M059J (cell line): ENCODE data around the gene HYAL2. TPM values are rescaled to one million over a fixed set of nuclear protein-coding genes. Genes with fewer than 3 reads are reported as not detected.
"Not testable (repeated sequence)": the region's sequence is repeated elsewhere in the genome, so short reads cannot be mapped to it uniquely, and the experiment has no call there.

Source experiments
- DNase-seq: peaks from one replicate; pipeline ENCODE4 v3.0.0-alpha.2; 2012; ENCODE audit warnings: low read depth
- total RNA-seq: library from RNA; depleted of rRNA; stranded (reverse); fragments of >200 nt; shearing (Covaris generic); gene quantifications from 2 replicates; pipeline ENCODE4 v1.2.3, GENCODE V29; 2014

HYAL2 gene
- total RNA-seq, 1 experiment from 2014 or later, result 48.2 TPM

DNA sequence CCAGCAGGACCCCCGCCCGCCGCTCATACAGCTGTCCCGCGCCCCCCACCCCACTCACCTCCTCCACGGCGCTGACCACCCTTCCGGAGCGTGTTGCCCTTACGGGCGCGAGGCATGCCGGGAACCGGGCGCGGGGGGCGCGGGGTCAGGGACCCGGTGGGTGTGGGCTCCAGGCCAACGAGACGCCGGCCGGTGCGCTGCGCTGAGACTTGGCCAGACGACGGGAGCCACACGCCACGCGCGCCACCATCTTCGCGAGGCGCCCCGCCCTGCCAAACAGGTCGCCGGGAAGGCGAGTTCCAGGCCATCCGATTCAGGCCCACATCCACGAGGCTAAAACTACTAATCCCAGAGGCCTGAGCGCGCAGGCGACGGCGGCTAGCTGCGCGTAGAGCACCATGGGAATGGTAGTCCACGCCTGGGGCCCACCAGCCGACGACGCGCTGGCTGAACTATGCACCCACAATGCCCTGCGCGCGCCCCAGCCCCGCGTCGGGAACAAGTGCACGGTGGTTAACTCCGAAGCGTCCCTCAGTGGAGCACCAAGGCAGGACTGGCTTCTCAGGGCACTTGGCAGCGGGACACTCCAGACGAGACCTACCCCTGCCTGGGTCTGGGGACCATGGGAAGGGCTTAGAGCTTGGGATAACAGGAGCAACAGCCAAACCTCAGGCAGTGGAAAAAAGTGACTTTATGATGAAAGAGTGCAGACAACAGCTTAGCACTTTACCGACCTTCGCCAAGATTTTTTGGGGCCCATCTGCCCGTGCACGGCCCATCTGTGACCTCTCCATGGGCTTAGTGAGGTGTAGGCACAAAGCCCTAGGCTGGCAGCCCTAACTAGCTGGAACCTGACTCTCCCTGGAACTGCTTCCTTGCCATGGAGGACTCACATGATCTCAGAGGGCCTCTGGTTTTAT, 30.1 kb downstream of the HYAL2 start, which contains the start of gene IFRD2:
IFRD2 (minus strand) TSS at position 271 of the 920 bp plus-strand sequence; CDS start at position 116, 155 bp downstream.
- peak; percentile 95 for DNase-seq

DNA sequence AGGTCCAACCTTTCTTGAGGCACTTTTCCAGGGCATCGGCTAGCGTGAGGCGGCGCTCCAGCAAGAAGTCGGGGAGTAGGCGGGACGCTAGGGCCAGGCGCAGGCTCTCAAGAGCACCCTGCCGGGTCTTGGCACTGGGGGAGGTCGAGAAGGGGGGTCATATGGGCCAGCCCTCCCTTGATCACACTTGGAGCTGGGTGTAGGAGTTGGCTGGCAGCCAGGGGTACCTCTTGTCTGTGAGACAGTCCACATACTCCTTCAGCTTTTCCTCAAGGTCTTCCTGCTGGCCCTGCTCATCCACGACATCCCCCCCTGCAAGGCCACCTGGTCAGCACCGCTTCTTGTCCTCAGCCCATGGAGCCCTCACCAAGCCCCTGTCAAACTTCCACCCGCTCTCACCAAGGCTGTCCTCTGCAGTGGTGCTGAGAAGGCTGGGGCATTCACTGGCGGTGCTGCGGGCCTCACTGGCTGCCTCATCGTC, 32.3 kb downstream of the HYAL2 start:
- no peak for DNase-seq

DNA sequence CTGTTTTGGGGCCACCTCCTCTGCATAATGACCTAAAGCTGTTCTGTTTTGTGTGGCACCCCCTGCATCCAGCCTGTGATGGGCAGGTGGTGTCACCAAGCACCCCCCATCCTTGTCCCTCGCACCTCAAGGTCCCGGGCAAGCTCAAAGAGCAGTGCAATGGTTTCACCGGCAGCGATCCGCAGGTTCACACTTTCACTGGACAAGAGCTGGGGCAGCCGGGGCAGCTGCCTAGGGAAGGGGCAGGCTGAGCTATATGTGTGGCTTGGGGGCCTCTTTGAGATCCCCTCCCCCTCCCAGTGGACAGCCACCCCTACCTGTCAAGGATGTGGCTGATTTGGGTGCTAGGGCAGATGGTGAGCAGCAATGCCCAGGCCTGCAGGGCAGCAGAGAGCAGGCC, 33.4 kb downstream of the HYAL2 start:
- no peak for DNase-seq

DNA sequence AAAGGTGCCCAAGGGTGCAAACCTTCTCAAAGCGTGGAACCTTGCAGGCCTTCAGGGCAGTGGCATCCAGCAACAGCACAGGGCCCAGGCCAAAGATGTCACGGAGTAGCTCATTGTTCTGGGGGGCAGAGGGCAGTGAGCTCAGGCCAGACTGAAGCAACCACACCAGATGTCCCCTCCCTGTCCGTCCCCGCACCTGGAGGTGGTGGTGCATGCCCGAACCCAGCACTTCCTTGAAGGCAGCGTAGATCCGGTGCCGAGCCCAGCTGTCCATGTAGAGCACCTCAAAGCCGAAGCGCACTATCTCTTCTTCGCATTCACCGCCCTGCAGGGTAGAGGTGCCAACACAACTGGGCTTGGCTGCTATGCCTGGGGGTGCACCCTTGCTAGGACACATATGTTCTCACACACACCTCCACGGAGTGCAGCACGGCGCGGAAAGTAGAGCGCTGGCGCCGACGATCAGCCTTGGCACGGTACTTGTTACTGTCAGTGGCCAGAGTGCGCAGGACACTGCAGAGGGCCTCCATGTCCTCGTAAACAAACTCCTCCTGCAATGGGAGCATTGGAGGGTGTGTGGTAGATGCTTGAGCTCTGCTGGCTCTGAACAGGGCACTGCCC, 34.0 kb downstream of the HYAL2 start:
- no peak for DNase-seq

DNA sequence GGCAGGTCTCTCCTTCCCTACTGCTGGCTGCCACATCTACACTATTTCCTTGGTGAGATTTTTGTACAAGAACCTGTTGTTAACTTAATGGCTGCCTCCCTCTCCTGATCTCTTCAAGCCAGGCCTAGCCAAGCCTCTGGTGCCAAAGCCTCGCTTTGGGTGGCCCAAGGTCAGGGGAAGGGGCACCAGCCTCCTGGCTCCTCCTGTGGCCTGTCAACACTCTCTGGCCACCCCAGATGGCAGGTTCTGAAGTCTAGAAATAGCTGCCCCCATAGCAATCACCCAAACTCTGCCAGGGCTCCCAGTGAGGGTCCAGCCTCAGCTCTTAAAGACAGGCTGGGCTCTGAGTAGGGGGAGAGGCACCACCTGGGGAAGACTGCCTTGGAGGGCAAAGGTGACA, 35.3 kb downstream of the HYAL2 start:
- DNase-seq, result no peak

DNA sequence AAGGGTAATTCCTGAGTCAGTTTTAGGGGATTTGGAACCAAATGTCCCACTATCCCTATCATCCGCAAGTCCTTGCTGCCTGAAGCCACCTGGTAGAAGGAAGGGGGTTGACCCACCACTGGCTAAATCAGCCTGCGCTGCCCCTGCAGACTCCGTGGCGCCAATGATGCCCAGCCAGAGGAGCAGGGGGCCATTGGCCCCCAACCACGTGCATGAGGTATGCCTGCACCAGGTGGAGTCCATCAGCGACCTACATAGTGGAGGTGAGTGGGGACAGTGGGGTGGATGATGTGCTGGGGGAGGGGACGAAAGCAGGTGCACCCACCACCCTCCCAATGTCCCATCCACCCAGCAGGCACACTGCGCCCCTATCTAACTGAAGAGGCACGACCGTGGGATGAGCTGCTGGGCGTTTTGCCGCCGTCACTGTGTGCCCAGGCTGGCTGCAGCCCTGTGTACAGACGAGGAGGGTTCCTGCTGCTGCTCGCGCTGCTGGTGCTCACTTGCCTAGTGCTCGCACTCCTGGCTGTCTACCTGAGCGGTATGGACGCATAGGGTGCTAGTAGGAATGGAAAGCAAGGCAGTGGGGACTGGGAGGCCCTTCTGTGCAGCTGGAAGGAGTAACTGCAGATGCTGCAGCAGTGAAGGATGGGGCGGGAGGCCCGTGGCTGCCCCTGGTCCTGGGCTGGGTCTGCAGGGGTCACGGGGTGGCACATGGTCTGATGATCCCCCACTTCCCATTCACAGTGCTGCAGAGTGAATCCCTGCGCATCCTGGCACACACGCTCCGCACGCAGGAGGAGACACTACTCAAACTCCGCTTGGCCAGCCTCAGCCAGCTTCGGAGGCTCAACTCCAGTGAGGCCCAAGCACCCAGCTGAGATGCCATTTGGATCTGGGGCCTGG, 36.0 kb downstream of the HYAL2 start:
- no peak for DNase-seq

DNA sequence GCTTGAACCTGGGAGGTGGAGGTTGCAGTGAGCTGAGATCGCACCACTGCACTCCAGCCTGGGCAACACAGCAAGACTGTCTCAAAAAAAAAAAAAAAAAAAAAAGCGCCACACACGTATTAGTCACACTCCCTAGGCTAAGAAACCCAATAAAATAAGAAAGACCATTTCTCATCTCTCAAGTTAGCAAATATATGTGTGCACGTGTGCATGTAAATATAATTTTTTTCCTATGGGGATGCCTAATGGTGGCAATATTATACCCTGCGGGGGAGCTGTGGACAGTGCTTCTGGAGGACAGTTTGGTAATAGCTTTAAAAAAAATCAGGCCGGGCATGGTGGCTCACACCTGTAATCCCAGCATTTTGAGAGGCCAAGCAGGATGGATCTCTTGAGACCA, 38.4 kb downstream of the HYAL2 start:
- DNase-seq, result not testable (repeated sequence)

DNA sequence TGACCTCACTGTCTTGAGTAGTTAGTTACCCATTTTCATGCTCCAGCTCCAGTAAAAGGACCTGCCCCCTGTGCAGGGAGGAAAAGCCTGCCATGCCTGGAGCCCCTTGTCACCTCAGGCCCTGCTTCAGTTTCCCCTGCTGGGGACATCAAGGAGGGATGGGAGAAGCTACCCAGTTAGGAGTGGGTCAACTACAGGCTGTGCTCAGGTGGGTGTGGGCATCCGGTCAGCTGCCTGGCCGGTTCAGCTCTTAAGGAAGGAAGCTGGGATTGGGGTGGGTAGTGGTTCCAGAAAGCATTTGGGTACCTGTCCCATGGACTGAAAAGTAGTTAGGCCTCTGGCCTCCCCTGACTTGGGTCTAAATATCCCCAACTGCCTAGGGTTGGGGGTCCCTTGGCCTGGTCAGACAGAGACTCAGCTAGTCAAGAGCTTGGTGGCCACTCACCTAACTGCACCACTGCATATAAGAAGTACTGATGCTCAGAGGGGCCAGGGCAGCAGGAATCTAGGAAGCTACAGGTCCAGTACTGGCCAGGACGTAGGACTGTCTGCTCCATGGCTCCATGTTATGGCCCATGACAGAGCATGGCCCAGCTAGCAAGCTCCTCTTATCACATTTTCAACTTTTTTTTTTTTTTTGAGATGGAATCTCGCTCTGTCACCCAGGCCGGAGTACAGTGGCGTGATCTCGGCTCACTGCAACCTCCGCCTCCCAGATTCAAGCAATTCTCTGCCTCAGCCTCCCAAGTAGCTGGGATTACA, 43.1 kb downstream of the HYAL2 start:
- no peak for DNase-seq

DNA sequence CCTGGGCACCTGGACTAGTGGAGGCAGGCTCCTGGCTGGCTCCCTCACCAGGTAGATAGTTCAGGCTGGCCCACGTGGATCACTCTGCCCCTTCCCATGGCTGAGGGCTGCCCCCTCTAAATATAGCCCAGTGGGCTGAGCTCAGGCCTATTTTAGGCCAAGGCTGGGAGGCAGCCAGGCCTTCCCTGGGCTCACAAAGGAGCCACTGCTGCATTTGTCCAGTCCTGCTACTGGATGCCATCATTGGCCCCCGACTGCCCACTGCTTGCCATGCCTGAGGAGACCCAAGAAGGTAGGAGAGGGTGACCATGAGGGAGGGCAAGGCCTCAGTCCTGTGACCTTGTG, 43.7 kb downstream of the HYAL2 start, which contains the start of gene LSMEM2:
LSMEM2 (plus strand) TSS at position 208 of the 345 bp plus-strand sequence; CDS start at position 235, 27 bp downstream.
- no peak for DNase-seq

DNA sequence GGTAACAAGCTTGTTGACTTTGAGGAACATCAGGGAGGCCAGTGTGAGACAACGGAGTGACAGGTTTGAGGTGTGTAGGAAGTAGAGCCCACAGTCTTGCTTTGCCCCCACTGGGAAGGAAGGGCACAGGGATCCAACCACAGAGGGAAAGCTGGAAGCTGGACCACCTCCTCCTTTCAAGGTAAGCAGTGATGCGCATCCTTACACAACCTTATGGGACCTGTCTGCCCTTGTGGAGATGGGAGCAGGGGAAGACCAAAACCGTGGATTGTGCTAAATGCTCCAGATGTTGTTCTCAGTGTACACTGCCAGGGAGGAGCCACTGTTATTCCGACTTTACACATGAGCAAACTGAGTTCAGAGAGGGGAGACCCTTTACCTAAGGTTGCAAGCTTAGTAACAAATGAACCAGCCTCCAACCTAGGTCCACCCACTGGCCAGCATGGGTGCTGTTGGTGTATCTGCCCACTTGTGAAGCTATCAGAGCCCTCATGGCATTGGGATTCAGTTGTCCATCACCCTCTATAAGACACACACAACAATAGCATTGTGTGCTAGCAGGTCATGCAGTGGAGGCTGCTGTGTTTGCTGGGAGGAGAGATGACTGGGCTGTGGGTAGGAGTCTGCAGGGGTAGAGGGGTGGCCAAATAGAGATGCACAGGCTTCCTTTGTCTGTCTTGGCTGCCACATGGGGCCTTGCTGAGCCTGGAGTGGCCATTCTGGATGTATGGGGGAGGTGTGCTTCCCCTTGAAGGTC, 44.2 kb downstream of the HYAL2 start:
- DNase-seq, result no peak

DNA sequence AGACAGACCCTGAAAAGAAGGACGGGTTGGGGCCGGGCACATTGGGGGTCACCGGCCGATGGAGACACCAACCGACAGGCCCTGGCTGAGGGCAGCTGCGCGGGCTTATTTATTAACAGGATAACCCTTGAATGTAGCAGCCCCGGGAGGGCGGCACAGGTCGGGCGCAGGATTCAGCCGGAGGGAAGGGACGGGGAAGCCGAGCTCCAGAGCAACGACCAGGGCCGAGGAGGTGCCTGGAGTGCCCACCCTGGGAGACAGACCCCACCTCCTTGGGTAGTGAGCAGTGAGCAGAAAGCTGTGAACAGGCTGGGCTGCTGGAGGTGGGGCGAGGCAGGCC, 45.8 kb downstream of the HYAL2 start:
- DNase-seq, result no peak

DNA sequence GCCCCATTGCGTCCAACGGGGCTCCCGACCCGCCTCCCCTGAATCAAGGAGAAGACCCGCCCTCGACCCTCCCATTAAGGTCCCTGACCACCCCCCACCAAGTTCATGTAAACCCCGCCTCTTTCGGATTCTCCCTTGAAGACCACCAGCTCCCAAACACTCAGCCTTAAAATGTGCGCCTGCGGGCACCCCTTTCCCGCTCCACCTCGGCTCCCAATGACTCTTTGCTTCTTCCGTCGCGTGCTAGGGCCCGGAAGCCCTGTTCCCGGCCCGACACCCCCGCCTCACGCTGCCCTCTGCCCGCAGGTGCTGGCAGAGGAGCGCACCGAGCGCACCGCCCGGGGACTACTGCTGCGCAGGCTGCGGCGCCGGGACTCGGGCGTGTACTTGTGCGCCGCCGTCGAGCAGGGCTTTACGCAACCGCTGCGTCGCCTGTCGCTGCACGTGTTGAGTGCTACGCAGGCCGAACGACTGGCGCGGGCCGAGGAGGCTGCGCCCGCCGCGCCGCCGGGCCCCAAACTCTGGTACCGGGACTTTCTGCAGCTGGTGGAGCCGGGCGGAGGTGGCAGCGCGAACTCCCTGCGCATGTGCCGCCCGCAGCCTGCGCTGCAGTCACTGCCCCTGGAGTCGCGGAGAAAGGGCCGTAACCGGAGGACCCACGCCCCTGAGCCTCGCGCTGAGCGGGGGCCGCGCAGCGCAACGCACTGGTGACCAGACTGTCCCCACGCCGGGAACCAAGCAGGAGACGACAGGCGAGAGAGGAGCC, 46.4 kb downstream of the HYAL2 start:
- DNase-seq, result no peak

DNA sequence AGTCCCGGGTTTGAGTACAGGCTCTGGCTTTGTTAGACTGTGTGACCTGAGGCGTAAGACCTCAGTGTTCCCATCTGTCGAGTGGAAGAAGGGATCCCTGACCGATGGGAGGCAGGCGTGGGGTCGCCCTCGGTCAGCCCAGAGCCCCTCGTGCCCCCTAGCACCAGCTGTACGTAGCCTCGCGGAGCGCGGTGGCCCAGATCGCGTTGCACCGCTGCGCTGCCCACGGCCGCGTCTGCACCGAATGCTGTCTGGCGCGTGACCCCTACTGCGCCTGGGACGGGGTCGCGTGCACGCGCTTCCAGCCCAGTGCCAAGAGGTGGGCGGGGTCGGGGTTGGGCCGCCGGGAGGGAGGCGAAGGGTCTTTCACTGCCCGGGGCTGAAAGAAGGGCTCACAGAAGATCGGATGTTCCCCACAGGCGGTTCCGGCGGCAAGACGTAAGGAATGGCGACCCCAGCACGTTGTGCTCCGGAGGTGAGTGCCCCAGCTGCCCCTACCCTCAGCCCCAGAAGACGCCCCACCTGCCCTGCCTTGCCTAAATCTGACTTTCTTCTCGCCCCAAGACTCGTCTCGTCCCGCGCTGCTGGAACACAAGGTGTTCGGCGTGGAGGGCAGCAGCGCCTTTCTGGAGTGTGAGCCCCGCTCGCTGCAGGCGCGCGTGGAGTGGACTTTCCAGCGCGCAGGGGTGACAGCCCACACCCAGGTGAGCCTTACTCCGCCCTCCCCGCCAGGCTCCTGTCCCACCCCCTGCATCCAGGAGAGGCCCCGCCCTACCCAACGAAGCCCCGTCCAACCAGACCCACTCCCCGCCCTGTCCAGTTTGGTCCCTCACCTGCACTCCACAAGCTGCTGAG, 47.2 kb downstream of the HYAL2 start:
- DNase-seq, result no peak

DNA sequence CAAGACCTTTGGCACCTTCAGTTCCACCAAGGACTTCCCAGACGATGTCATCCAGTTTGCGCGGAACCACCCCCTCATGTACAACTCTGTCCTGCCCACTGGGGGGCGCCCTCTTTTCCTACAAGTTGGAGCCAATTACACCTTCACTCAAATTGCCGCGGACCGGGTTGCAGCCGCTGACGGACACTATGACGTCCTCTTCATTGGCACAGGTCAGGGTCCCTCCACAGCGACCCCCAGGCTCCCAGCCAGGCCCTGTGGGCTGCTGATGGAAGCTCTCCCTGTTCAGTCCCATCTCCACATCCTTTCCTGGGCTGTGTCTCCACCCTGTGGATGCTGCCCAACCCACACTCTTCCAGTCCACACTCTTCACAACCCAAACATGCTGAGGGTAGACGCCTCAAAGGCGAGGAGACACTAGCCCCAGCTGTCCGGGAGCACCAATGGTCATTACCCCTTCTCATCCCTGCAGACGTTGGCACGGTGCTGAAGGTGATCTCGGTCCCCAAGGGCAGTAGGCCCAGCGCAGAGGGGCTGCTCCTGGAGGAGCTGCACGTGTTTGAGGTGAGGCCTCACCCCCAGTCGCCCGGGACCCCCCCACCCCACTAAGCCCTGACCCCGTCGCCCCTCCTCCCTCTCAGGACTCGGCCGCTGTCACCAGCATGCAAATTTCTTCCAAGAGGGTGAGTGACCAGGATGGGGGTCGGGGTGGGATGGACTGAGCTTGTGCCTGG, 48.0 kb downstream of the HYAL2 start:
- DNase-seq, result peak; percentile 35

DNA sequence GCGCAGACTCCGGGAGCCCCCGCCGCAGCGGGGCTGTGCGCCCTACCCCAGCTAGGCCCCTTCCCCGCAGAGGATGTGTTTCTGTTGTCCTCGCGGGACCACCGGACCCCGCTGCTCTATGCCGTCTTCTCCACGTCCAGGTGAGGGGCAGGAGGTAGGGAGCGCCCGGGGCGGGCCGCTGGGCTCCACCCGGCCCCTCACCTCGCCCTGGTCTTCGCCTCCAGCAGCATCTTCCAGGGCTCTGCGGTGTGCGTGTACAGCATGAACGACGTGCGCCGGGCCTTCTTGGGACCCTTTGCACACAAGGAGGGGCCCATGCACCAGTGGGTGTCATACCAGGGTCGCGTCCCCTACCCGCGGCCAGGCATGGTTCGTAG, 48.9 kb downstream of the HYAL2 start:
- DNase-seq, result no peak

DNA sequence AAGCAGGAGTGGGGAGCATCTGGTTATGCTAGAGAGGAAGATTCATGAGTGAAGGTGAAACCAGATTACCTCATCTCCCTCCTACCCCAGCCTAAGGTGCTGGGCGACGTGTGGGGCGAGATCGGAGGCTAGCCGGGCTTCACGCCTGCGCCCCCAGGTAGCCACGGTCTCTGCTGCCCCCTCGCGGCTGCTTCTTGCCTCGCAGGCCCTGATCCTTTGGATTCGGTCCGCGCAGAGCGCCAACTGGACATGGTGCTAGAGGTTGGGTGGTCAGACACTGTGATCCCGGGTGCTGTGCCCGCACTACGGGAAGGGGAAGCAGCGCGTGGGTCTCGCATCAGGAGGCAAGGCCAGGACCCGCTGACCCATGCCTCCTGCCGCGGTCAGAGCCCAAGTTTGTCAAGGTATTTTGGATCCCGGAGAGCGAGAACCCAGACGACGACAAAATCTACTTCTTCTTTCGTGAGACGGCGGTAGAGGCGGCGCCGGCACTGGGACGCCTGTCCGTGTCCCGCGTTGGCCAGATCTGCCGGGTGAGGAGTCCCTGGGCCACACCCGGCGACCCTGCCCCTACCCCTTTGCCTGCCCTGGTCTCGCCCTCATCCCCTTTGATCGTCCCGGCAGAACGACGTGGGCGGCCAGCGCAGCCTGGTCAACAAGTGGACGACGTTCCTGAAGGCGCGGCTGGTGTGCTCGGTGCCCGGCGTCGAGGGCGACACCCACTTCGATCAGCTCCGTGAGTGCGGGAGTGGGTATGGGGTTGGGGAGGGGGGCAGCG, 49.4 kb downstream of the HYAL2 start:
- peak; percentile 70 for DNase-seq

DNA sequence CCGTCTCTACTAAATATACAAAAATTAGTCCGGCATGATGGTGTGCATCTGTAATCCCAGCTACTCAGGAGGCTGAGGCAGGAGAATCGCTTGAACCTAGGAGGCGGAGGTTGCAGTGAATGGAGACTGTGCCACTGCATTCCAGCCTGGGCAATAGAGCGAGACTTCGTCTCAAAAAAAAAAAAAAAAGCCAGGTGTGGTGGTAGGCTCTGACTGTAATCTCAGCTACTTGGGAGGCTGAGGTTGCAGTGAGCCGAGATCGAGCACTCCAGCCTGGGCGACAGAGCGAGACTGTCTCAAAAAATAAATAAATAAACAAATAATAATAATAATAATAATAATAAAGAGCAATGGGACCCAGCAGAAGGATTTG, 50.0 kb downstream of the HYAL2 start:
- not testable (repeated sequence) for DNase-seq
